Nephron progenitor cell (in vitro differentiated cells): ENCODE data around the gene STMN3.
"Not testable (repeated sequence)": the region's sequence is repeated elsewhere in the genome, so short reads cannot be mapped to it uniquely, and the experiment has no call there.

ENCODE experiments used
- DNase-seq: peaks from one replicate; pipeline ENCODE4 v3.0.0; 2021
- H3K27ac Mint-ChIP-seq: 2 replicates; pipeline ENCODE4 v1.8.0; 2021; ENCODE audit warnings: mild to moderate bottlenecking, moderate library complexity, mixed read lengths
- H3K27me3 Mint-ChIP-seq: 2 replicates; pipeline ENCODE4 v1.8.0; 2021; ENCODE audit warnings: mild to moderate bottlenecking, low read depth, mixed read lengths; ENCODE audit not compliant: poor library complexity
- H3K36me3 Mint-ChIP-seq: 2 replicates; pipeline ENCODE4 v1.8.0; 2021; ENCODE audit warnings: low read depth, mixed read lengths
- H3K4me1 Mint-ChIP-seq: 2 replicates; pipeline ENCODE4 v1.8.0; 2021; ENCODE audit warnings: mixed read lengths
- H3K4me3 Mint-ChIP-seq: 2 replicates; pipeline ENCODE4 v1.8.0; 2021; ENCODE audit warnings: mild to moderate bottlenecking, moderate library complexity, mixed read lengths
- H3K9me3 Mint-ChIP-seq: 2 replicates; pipeline ENCODE4 v1.8.0; 2021; ENCODE audit warnings: mild to moderate bottlenecking, moderate library complexity, mixed read lengths
- TF ChIP-seq, protein P1 (sequence below): fragments of 200-600 bp; sonication (generic); IDR thresholded peaks from 2 replicates; pipeline ENCODE4 v1.5.0; 2021; ENCODE audit warnings: antibody characterized with exemption

The STMN3 gene

DNA sequence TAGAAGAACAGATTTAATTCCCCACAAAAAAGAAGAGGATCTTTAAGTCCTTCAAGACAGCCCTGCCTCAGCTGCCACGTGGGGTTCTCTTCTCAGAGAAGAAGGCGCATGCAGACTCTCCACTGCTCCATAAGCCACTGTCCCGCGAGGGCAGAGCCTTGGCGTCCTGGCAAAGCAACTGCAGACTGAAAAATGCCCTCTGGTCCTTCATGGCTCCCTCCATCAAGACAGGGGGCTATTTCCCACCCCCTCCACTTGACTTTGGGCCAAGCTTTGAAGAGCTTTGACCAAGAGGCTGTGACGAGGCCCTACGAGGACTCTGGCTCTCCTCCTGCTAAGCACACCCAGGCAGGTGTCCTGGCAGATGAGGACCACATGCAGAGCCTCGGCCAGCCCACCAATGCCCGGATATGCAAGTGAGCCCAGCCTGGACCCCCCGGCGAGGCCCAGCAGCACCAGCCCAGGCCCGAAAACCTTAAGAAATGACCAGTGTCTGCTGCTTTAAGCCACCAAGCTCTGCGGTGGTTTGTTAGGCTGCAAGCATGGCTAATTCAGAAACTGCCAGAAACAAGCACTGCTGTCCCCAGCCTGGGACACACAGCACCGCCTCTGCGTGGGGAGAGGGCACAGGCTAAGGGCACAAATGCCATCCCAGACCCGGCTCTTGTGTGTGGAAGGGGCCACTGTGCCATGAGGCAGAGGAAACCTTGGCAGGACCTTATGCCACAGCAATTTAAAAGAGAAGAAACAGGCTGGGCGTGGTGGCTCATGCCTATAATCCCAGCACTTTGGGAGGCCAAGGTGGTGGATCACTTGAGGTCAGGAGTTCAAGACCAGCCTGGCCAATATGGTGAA lies 42.4 kb downstream of the STMN3 start:
- peaks cover 44% of the 10 kb centered on the region for H3K36me3 Mint-ChIP-seq
- no peaks in the 10 kb centered on the region for H3K4me1 Mint-ChIP-seq
- TF ChIP-seq, protein P1, sequence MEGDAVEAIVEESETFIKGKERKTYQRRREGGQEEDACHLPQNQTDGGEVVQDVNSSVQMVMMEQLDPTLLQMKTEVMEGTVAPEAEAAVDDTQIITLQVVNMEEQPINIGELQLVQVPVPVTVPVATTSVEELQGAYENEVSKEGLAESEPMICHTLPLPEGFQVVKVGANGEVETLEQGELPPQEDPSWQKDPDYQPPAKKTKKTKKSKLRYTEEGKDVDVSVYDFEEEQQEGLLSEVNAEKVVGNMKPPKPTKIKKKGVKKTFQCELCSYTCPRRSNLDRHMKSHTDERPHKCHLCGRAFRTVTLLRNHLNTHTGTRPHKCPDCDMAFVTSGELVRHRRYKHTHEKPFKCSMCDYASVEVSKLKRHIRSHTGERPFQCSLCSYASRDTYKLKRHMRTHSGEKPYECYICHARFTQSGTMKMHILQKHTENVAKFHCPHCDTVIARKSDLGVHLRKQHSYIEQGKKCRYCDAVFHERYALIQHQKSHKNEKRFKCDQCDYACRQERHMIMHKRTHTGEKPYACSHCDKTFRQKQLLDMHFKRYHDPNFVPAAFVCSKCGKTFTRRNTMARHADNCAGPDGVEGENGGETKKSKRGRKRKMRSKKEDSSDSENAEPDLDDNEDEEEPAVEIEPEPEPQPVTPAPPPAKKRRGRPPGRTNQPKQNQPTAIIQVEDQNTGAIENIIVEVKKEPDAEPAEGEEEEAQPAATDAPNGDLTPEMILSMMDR = no peak
- H3K27me3 Mint-ChIP-seq = no peaks in the 10 kb centered on the region
- no peak overlapping the region for H3K27ac Mint-ChIP-seq
- peaks cover 24% of the 10 kb centered on the region for H3K9me3 Mint-ChIP-seq
- DNase-seq = no peak
- no peak overlapping the region for H3K4me3 Mint-ChIP-seq

DNA sequence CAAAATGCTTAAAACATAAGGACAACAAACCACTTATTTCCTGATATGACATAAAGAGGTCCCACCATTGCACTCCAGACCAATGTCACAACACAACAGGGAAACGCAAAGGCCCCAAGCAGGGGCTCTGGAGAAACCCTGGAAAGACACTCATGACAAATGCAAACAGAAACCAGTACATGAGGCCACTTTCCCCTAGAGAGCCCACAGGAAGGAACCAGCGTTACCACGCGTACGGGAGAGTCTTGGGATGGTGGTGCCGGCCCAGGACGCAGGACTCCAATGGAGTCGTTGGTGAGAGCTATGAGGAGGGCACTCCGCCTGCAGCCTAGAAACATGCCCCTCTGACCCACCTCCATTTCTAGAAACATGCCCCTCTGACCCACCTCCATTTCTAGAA lies 46.5 kb downstream of the STMN3 start:
- no peak for DNase-seq
- H3K36me3 Mint-ChIP-seq = peaks cover 28% of the 10 kb centered on the region
- H3K27me3 Mint-ChIP-seq = no peaks in the 10 kb centered on the region

DNA sequence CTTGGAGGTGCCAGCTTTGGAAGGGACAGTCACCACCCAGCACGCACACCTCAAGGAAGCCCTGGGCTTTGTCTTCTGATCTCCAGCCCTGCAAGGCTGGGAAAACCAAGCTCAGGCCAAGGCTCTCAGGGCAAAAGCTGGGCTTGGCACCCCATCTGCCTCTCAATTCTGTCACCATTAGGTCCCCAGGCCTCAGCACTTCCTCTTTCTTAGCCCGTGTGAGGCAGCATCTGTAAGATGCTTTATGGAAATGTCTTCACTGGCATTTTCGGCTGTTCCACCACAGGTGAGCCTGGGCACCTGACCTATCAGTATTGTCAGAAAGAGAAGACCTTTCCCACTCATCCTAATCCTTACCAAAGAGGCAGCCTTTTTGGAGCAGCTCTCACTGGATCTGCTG lies 50.9 kb downstream of the STMN3 start:
- H3K36me3 Mint-ChIP-seq = peaks cover 50% of the 10 kb centered on the region

More for the DNA sequence above, 46.5 kb downstream of the STMN3 start:
- TF ChIP-seq, protein P1 = no peak
- H3K9me3 Mint-ChIP-seq = peaks cover 4% of the 10 kb centered on the region
- no peak overlapping the region for H3K27ac Mint-ChIP-seq
- no peak overlapping the region for H3K4me3 Mint-ChIP-seq
- no peaks in the 10 kb centered on the region for H3K4me1 Mint-ChIP-seq

DNA sequence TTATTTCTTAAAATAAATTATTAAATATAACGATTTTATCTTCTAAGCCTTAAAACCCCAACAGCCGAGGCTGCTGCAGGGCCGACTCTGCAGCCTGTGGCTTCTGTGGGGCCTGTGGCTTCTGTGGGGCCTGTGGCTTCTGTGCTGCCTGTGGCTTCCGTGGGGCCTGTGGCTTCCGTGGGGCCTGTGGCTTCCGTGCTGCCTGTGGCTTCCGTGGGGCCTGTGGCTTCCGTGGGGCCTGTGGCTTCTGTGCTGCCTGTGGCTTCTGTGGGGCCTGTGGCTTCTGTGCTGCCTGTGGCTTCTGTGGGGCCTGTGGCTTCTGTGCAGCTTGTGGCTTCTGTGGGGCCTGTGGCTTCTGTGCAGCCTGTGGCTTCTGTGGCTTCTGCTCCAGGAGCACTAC lies 51.5 kb downstream of the STMN3 start:
- H3K27me3 Mint-ChIP-seq, H3K4me1 Mint-ChIP-seq, H3K9me3 Mint-ChIP-seq, H3K27ac Mint-ChIP-seq, DNase-seq, H3K4me3 Mint-ChIP-seq: not testable (repeated sequence)
- peaks cover 46% of the 10 kb centered on the region for H3K36me3 Mint-ChIP-seq

More for the DNA sequence above, 50.9 kb downstream of the STMN3 start:
- Mint-ChIP-seq H3K4me1 (no peaks in the 10 kb centered on the region), H3K27ac (no peak overlapping the region), H3K9me3 (peaks cover 4% of the 10 kb centered on the region), H3K4me3 (no peak overlapping the region), H3K27me3 (no peaks in the 10 kb centered on the region)
- TF ChIP-seq, protein P1 = no peak
- no peak for DNase-seq

DNA sequence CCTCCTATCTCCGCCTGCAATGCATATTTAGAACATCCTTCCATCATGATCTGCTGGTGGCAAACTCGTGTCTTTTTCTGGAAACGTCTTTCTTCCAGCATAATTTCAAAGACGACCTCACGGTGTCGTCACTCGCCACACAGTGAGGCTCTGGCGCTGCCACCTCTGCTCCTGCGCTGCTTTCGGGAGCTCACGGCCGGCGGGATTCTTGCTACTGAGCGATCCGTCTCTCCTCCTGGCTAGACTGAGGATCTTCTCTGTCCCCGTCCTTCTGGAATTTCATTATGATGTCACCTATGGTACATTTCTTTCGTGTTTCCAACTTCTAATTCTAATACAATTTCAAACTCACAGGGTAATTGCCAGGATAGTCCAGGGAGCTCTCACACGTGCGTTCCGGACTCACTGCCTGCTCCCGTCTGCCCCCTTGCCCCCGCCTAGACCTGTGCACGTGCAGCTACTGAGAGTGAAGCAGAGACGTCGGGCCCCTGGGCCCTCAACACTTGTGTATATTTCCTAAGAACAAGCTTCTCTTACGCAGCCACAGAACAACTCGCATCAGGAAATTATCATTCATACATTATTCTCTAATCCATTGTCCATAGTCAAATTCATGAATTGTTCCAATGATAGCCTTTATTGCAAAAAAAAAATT lies 53.7 kb downstream of the STMN3 start:
- TF ChIP-seq, protein P1 = no peak
- Mint-ChIP-seq H3K4me1 (no peaks in the 10 kb centered on the region), H3K4me3 (no peak overlapping the region), H3K27me3 (no peaks in the 10 kb centered on the region), H3K36me3 (peaks cover 40% of the 10 kb centered on the region), H3K9me3 (no peaks in the 10 kb centered on the region), H3K27ac (peak overlapping the region; percentile 59)
- no peak for DNase-seq

DNA sequence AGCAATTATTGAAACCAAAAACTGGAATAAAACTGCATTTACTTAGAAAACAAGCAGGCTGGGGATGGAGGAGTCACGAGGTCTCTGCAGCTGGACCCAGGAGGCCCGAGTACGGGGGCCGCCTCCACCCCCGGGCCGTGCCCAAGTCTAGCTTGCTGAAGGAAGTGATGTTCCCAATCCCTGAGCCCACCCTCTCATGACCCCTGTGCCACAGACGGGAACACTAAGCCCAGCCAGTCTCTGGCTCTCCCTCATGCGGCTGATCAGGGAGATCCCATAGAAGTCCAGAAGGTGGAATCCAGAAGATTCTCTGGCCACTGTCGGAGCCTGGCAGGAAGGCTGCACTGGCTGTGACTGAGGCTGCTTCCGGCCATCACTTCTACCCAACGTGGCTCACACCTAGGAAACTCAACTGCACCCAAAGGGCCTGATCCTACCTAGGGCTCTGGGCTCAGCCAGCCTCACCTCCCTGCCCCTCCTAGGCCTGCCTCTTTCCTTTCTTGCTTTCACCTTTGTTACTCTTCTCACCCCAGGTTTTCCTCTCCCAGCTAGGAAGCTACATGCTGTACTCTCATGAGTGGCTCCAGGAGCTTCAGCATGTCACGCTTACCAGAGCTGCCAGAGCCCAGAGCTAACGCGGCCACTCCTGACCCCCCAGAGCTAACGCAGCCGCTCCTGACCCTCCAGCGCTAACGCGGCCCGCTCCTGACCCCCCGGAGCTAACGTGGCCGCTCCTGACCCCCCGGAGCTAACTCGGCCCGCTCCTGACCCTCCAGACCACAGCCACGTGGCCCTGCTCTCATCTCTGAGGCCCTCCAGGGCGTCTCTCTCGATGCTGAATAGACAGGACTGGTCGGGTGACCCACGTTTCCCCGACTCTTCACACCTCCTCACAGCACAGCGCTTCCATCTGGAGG lies 54.5 kb downstream of the STMN3 start:
- no peaks in the 10 kb centered on the region for H3K27me3 Mint-ChIP-seq
- DNase-seq = no peak
- H3K36me3 Mint-ChIP-seq = peaks cover 34% of the 10 kb centered on the region
- TF ChIP-seq, protein P1 = no peak
- H3K4me3 Mint-ChIP-seq = no peak overlapping the region
- H3K9me3 Mint-ChIP-seq = no peaks in the 10 kb centered on the region
- H3K4me1 Mint-ChIP-seq = no peaks in the 10 kb centered on the region
- peak overlapping the region; percentile 59 for H3K27ac Mint-ChIP-seq
